Activated naive CD4-positive, alpha-beta T cell treated with anti-CD3 and anti-CD28 coated beads, Interleukin-2, amount 50 U/mL, for 72 hours (primary cell): ENCODE results near the gene ST6GALNAC3. TPM values are rescaled to one million over a fixed set of nuclear protein-coding genes. Genes with fewer than 3 reads are reported as not detected.

Source experiments
- ATAC-seq, 2 donors: fragments of 150-1000 bp; cut with Tn5 transposase; 2 replicates each; pipeline ENCODE4 v1.10.0; 2021; ENCODE audit warnings: mild to moderate bottlenecking in 2 of 2, moderate library complexity in 2 of 2
- DNase-seq, 2 donors: peaks; one replicate each; pipeline ENCODE4 v3.0.0; 2021 to 2022; ENCODE audit warnings: low spot score in 2 of 2
- H3K27ac Mint-ChIP-seq, 2 donors: one replicate each; pipeline ENCODE4 v1.8.0; 2022; ENCODE audit warnings: mild to moderate bottlenecking in 2 of 2, mixed read lengths in 2 of 2
- H3K36me3 Mint-ChIP-seq, 2 donors: one replicate each; pipeline ENCODE4 v1.8.0; 2022; ENCODE audit warnings: mixed read lengths in 2 of 2
- H3K9me3 Mint-ChIP-seq, 2 donors: one replicate each; pipeline ENCODE4 v1.8.0; 2022; ENCODE audit warnings: mixed read lengths in 2 of 2
- total RNA-seq, 2 donors: library from RNA; stranded (reverse); gene quantifications; one replicate each; pipeline ENCODE4 v1.2.3, GENCODE V29; 2022

ST6GALNAC3 gene
- total RNA-seq, 2 donors from 2014 or later = 1.4 to 3.8 TPM

DNA sequence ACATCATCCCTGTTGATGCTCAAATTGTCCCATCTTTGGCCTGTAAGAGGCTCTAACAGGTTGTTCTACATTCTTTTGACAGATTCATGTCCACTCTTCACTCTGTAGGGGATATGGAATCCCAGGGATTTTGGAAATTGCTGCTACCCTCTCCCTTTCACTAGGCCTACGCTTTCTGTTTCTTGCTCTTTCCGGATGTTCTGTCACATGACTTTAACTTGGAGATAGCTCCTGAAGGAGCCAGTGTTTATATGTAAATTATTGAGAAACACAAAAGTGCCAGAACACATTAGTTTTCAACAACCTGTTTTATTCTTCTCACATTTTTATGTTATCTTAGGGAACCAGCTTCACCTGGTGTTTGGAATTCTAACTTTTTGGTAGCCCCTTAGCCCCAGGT lies 505.7 kb downstream of the ST6GALNAC3 start:
- H3K9me3 Mint-ChIP-seq = no peaks in the 10 kb centered on the region
- no peak for DNase-seq
- H3K36me3 Mint-ChIP-seq = no peaks in the 10 kb centered on the region
- no peak for ATAC-seq
- no peak overlapping the region for H3K27ac Mint-ChIP-seq

- H3K9me3 Mint-ChIP-seq = no peaks in the 10 kb centered on the region
Measured at GRCh38 chr1:76581712-76582111, 507.2 kb downstream of the ST6GALNAC3 start.

DNA sequence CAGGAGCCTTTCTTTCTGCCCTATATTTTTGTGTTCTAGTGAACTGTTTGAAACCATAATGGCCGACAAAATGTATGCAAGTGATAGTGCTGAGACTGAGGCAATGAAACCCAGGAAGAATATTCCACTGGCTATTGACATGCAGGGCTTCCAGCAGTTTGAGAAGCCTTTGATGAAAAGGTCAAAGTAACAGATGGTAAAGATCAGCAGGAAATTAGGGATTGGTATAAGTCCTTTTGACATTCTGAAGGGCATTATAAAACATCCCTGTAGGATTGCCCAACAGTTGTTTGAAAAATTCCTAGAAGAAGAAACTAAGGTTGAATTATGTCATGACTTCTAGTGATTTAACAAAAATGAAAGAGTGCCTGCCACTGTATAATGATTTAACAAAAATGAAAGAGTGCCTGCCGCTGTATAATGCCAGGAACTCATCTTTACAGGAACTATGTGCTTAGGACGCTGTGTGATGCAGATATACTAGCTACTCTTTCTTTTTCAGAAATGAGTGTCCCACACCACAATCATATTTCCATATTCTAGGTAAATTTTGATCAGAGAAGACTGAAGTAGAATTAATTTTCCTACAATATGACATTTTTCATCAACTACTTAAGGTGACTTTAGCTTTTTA lies 508.8 kb downstream of the ST6GALNAC3 start:
- Mint-ChIP-seq H3K36me3 (no peaks in the 10 kb centered on the region), H3K27ac (no peak overlapping the region), H3K9me3 (no peaks in the 10 kb centered on the region)
- ATAC-seq (peak in 1 of 2 donors; percentile 91), DNase-seq (no peak)

More at GRCh38 chr1:76581712-76582111, 507.2 kb downstream of the ST6GALNAC3 start:
- Mint-ChIP-seq H3K36me3 (no peaks in the 10 kb centered on the region), H3K27ac (no peak overlapping the region)
- ATAC-seq (no peak), DNase-seq (no peak)

DNA sequence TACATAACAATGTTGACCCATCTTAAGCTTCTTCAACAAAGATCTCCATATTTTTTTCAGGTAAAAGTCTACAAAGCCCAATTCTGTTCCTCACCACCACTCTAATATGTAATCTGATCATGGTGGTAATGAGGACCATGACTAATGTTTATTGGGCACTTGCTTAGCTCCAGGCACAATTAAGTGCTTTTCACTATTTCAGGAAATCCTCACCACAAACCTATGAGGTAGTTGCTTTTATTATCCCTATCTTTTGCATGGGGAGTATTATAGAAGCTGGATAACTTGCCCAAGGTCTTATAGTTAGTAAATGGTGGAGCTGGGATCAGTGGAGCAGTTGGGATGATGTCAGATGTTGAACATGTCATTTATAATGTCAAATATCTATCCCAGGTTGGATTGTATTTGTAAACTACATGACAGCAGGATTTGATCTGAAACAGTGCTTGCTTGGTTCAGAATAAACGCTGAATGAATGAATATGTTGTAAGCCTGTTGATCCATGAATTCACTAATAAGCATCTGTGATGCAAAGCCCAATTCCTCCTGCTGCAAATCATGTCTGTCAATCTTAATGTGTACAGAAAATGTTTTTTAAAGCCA lies 509.4 kb downstream of the ST6GALNAC3 start:
- no peak for DNase-seq
- no peak overlapping the region for H3K27ac Mint-ChIP-seq
- H3K9me3 Mint-ChIP-seq = no peaks in the 10 kb centered on the region
- ATAC-seq = peak in 1 of 2 donors; percentile 32
- no peaks in the 10 kb centered on the region for H3K36me3 Mint-ChIP-seq

DNA sequence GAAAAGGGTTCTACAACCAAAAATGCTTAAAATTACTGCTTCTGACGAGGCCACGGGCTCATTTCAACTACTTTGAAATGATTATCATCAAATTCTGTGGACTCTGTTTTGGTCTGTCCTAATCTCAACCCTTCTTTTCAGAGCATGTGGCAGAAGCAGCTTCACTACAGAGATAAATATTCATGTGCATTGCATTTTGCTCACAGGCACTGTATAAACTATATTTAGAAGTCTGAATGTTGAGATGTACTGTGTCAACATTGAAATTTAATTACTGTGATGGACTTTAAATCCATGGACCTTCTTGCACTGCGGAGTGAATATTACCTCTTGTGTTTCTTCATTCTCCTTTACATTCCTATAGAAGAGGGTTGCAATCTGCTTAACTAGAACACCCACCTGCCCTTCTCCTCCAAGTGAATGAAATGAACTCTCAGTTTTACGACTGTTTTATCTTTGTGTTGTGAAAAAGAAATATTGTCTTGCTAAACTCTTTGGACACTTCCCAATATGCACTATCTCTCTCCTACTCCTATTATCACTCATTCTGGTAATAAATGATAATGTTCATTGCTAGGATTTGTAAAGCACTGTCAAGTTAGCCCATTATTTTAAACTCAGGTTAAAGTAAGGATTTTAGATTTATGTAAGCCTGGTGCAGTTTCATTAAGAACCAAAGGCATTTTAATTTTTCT lies 511.6 kb downstream of the ST6GALNAC3 start:
- no peaks in the 10 kb centered on the region for H3K9me3 Mint-ChIP-seq
- ATAC-seq (no peak), DNase-seq (no peak)
- H3K36me3 Mint-ChIP-seq = no peaks in the 10 kb centered on the region
- H3K27ac Mint-ChIP-seq = no peak overlapping the region

DNA sequence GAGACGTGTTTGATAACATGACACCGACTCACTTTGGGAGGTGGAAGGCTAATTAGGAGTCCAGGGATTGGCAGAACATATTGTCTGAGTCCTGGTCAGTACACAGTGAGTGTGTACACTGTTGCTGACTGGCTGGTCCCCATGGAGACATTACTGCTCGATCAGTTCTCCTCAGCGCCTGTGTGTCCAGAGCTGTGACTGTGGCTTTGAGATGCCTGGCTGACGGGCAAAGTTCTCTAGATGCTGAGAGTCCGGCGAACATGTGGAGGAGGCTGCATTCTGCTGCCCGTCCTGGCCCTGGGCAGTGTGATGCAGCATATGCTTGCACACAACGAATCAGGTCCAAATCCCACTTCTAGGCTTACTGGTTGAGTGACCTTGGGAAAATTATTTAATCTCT lies 512.7 kb downstream of the ST6GALNAC3 start:
- H3K9me3 Mint-ChIP-seq = no peaks in the 10 kb centered on the region

DNA sequence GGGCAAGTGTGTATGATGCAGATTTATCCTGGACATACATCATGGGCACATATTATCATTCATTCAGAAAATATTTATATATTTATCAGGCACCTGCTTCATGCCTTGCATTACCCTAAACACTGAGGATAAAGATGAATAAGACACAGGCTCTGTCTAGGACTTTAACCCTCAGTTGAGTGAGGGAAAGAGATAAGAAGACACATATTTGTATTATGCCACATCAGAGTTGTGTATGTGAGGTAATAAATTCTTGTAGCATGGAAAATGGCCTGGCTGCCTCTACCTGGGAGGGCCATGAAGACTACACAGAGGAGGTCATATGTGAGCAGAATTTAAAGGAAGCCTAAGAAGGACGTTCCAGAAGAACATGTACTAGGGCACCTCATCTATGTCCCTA lies 516.9 kb downstream of the ST6GALNAC3 start:
- no peak for DNase-seq
- H3K36me3 Mint-ChIP-seq = no peaks in the 10 kb centered on the region
- no peak for ATAC-seq
- H3K27ac Mint-ChIP-seq = no peak overlapping the region
- H3K9me3 Mint-ChIP-seq = peaks cover 0 to 4% of the 10 kb centered on the region in 2 donors

More for the DNA sequence above, 512.7 kb downstream of the ST6GALNAC3 start:
- ATAC-seq = no peak
- Mint-ChIP-seq H3K27ac (no peak overlapping the region), H3K36me3 (no peaks in the 10 kb centered on the region)
- DNase-seq = no peak

DNA sequence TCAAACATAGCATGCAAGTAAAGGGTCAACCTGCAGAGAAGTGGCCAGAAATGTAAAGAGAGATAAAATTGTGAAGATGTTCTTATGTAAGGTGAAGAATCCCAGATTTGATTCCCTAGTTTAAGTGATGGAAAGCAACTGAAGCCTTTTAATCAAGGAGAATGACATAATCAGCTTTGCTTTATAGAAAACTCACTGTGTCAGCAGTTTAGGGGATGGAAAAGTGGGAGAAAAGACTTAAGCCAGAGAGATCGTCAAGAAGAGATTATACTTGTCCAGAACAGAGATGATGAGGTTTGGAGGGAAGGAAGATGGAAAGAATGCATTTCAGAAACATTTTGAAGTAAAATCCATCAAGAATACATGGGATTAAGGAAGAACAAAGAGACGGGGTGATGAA lies 517.4 kb downstream of the ST6GALNAC3 start:
- H3K9me3 Mint-ChIP-seq = peaks cover 0 to 4% of the 10 kb centered on the region in 2 donors
- no peaks in the 10 kb centered on the region for H3K36me3 Mint-ChIP-seq
- DNase-seq (no peak), ATAC-seq (no peak)
- H3K27ac Mint-ChIP-seq = no peak overlapping the region

DNA sequence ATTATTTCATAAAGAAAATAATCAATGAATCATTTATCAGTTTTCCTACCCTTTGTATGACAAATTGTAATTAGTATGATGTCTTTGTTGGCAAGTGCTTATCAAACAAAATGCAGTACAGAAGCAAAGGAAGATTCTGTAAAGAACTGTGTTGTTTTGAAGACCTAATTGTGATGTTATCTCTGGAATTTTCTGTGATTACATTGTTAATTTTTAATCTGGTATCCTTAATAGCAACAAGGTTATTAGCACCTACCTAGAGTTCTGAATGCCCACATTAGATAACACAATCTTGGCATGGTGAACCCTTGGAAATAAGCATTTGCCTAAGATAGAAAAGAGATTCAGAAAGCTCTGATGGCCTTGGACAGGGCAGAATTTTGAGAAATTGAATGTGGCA lies 518.6 kb downstream of the ST6GALNAC3 start:
- Mint-ChIP-seq H3K36me3 (no peaks in the 10 kb centered on the region), H3K9me3 (peaks cover 0 to 4% of the 10 kb centered on the region in 2 donors), H3K27ac (no peak overlapping the region)
- no peak for DNase-seq
- no peak for ATAC-seq

- DNase-seq (no peak), ATAC-seq (no peak)
- H3K36me3 Mint-ChIP-seq = no peaks in the 10 kb centered on the region
- peaks cover 0 to 4% of the 10 kb centered on the region in 2 donors for H3K9me3 Mint-ChIP-seq
- no peak overlapping the region for H3K27ac Mint-ChIP-seq
Measured at GRCh38 chr1:76593618-76594017, 519.1 kb downstream of the ST6GALNAC3 start.

GRCh38 chr1:76595024-76595423 lies 520.5 kb downstream of the ST6GALNAC3 start:
- no peak overlapping the region for H3K27ac Mint-ChIP-seq
- peaks cover 0 to 4% of the 10 kb centered on the region in 2 donors for H3K9me3 Mint-ChIP-seq
- ATAC-seq (no peak), DNase-seq (no peak)
- H3K36me3 Mint-ChIP-seq = no peaks in the 10 kb centered on the region

DNA sequence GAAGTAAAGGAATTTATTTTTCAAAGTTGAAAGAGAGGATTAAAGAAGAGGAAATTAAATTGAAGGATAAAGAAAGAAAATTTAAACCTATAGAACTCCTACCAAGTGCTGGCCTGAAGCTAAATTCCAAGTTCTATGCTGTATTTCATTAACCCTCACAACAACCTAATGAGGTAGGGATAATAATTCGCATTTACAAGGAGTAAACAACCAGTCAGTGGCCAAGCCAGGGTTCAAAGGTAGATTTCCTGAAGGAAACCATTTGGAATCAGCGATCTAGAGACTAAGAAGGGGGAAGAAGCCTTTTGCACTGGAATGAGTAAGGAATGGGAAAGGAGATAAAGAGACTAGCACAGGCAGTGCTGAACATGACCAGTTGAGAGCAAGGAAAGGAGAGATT lies 526.9 kb downstream of the ST6GALNAC3 start:
- Mint-ChIP-seq H3K36me3 (no peaks in the 10 kb centered on the region), H3K27ac (no peak overlapping the region), H3K9me3 (no peaks in the 10 kb centered on the region)
- no peak for ATAC-seq
- DNase-seq = no peak

GRCh38 chr1:76607717-76608116 lies 533.2 kb downstream of the ST6GALNAC3 start:
- Mint-ChIP-seq H3K27ac (no peak overlapping the region), H3K36me3 (no peaks in the 10 kb centered on the region), H3K9me3 (no peaks in the 10 kb centered on the region)
- DNase-seq = no peak
- no peak for ATAC-seq

- Mint-ChIP-seq H3K9me3 (no peaks in the 10 kb centered on the region), H3K27ac (no peak overlapping the region), H3K36me3 (no peaks in the 10 kb centered on the region)
- no peak for DNase-seq
- ATAC-seq = no peak
Measured at GRCh38 chr1:76611770-76612445, 537.4 kb downstream of the ST6GALNAC3 start.

DNA sequence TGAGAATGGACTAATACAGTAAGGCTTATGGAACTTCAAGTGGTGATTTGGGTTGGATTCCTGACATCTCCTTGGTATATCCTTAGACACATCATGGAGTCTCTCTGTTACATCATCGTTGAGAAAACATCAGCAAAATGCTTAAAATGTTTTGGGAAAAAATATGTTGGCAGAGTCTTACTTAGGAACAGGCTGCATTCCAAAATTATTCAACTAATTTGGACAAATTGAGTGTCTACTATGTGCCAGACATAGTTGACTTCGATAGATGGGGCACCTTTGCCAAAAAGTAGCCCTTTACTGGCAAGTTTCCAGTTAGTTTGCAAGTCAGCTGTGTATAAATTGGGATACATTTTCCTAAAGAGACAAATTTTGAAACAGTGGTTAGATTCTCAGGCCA lies 539.3 kb downstream of the ST6GALNAC3 start:
- Mint-ChIP-seq H3K9me3 (no peaks in the 10 kb centered on the region), H3K27ac (no peak overlapping the region), H3K36me3 (no peaks in the 10 kb centered on the region)
- no peak for DNase-seq
- no peak for ATAC-seq

GRCh38 chr1:76615253-76616035 lies 540.9 kb downstream of the ST6GALNAC3 start:
- no peaks in the 10 kb centered on the region for H3K9me3 Mint-ChIP-seq
- no peak overlapping the region for H3K27ac Mint-ChIP-seq
- no peaks in the 10 kb centered on the region for H3K36me3 Mint-ChIP-seq
- no peak for ATAC-seq
- DNase-seq = no peak
